GF-D8 (cell line): ENCODE measurements around the gene GPR107.

ENCODE experiments used
- DNase-seq: peaks from one replicate; lab custom pipeline; 2025; lab: John Stamatoyannopoulos, UW

Gene GPR107

GRCh38 chr9:130183133-130183762 lies 129.5 kb downstream of the GPR107 start:
- no peak for DNase-seq

GRCh38 chr9:130185017-130185416 lies 131.3 kb downstream of the GPR107 start:
- no peak for DNase-seq

- DNase-seq: no peak
Measured at GRCh38 chr9:130185490-130186031, 131.9 kb downstream of the GPR107 start.

- DNase-seq: no peak
Measured at GRCh38 chr9:130186051-130186450, 132.3 kb downstream of the GPR107 start.

GRCh38 chr9:130186839-130187522 lies 133.3 kb downstream of the GPR107 start:
- no peak for DNase-seq

- DNase-seq: no peak
Measured at GRCh38 chr9:130187523-130187846, 133.8 kb downstream of the GPR107 start.

- no peak for DNase-seq
Measured at GRCh38 chr9:130188860-130189481, 135.3 kb downstream of the GPR107 start.
